Colonic mucosa (tissue), 4 donors: ENCODE results near the gene REV3L. TPM values are rescaled to one million over a fixed set of nuclear protein-coding genes. Genes with fewer than 3 reads are reported as not detected.

Experiments used
- DNase-seq: peaks from one replicate; pipeline ENCODE4 v3.0.0-alpha.2; 2020
- H3K27ac ChIP-seq: fragments of 200-600 bp; one replicate; pipeline ENCODE4 v1.8.0; 2021
- H3K27me3 ChIP-seq: fragments of 200-600 bp; one replicate; pipeline ENCODE4 v1.8.0; 2021
- H3K36me3 ChIP-seq: fragments of 200-600 bp; one replicate; pipeline ENCODE4 v1.8.0; 2021
- H3K4me1 ChIP-seq: fragments of 200-600 bp; one replicate; pipeline ENCODE4 v1.8.0; 2021; ENCODE audit warnings: mild to moderate bottlenecking
- H3K4me3 ChIP-seq: fragments of 200-600 bp; one replicate; pipeline ENCODE4 v1.8.0; 2021
- H3K9ac ChIP-seq, 2 donors: one replicate each; pipeline ENCODE4 v1.7.0; 2013; ENCODE audit warnings: control low read depth in 2 of 2, low read depth in 2 of 2, low read length in 2 of 2
- H3K9me3 ChIP-seq: fragments of 200-600 bp; one replicate; pipeline ENCODE4 v1.8.0; 2021
- intact Hi-C: fragments of 100-400 bp; cut with DNase I; formaldehyde crosslinking; loops from one replicate; pipeline ENCODE4 v1.14.1; 2022
- total RNA-seq, 2 donors: library from RNA; stranded (reverse); fragmentation: NEBNext Ultra II Directional in 1 of 2; extraction: Animal tissue kit (Norgen Biotek cat#: 25700) in 1 of 2; gene quantifications; one replicate each; pipeline ENCODE4 v1.2.1, GENCODE V29; 2021
- TF ChIP-seq, protein P1 (sequence below): fragments of 200-600 bp; IDR thresholded peaks from one replicate; pipeline ENCODE4 v1.8.0; 2022; ENCODE audit warnings: antibody characterized with exemption, mild to moderate bottlenecking
- donor health status: healthy.
- donor health status: DM: no; HTN: no; CAD: no.
- donor health status: DM: no; HTN: no; CAD: no.

The REV3L gene
- total RNA-seq, 2 donors from 2014 or later = 16.7 to 20.8 TPM

DNA sequence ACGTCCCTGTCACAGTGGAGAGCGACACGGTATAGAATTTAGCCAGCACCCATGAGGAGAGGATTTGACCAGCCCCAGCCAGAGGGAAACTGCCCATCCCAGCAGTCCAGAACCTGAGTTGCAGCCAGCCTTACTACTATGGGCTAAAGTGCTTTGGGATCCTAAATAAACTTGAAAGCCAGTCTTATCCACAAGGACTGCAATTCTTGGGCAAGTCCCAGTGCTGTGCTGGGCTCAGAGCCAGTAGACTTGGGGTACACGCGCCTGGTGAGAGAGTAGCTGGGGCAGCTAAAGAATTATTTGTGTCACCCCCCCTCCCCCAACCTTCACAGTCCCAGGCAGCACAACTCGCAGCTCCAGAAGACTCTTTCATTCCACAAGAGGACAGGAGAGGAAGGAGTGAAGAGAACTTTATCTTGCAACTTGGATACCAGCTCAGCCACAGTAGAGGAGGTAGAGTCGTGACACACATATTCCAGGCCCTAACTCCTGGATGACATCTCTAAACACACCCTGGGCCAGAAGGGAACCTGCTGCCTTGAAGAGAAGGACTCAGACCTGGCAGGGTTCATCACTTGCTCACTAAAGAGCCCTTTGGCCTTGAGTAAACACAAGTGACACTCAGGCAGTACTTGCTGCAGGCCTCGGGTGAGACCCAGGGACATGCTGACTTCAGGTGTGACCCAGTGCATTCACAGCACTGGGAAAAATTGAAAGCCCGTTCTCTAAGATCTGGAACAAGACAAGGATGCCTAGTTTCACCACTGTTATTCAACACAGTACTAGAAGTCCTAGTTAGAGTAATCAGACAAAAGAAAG lies 100.3 kb downstream of the REV3L start:
- H3K36me3 ChIP-seq = no peaks in the 10 kb centered on the region
- no peak for DNase-seq

DNA sequence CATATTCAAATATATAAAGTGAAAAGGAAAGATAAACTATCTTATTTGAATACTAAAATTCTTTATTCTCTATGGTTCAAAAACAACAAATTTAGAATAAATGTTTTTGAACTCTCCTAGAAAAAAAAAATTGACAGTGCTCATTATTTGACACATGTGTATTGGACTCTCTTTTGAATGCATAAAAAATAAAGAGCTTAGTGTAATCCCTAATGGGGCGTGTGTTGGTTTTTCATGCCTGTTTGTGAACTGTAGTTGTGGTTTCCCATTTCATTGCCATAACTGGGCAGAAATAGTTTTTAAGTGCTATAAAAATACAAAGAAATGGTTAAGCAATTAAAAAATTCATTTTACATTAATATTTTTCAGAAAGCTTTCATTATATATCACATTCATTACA lies 101.3 kb downstream of the REV3L start:
- Histone ChIP-seq H3K36me3 (no peaks in the 10 kb centered on the region), H3K27ac (no peak overlapping the region), H3K27me3 (no peaks in the 10 kb centered on the region), H3K9ac (no peak overlapping the region), H3K9me3 (no peaks in the 10 kb centered on the region), H3K4me3 (no peak overlapping the region), H3K4me1 (no peaks in the 10 kb centered on the region)
- no peak for DNase-seq
- TF ChIP-seq, protein P1, sequence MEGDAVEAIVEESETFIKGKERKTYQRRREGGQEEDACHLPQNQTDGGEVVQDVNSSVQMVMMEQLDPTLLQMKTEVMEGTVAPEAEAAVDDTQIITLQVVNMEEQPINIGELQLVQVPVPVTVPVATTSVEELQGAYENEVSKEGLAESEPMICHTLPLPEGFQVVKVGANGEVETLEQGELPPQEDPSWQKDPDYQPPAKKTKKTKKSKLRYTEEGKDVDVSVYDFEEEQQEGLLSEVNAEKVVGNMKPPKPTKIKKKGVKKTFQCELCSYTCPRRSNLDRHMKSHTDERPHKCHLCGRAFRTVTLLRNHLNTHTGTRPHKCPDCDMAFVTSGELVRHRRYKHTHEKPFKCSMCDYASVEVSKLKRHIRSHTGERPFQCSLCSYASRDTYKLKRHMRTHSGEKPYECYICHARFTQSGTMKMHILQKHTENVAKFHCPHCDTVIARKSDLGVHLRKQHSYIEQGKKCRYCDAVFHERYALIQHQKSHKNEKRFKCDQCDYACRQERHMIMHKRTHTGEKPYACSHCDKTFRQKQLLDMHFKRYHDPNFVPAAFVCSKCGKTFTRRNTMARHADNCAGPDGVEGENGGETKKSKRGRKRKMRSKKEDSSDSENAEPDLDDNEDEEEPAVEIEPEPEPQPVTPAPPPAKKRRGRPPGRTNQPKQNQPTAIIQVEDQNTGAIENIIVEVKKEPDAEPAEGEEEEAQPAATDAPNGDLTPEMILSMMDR = no peak
- intact Hi-C loops = no loop called here

More for the DNA sequence above, 100.3 kb downstream of the REV3L start:
- intact Hi-C loops = no loop called here
- H3K9ac ChIP-seq = no peak overlapping the region
- no peaks in the 10 kb centered on the region for H3K27me3 ChIP-seq
- TF ChIP-seq, protein P1 = no peak
- no peaks in the 10 kb centered on the region for H3K4me1 ChIP-seq
- H3K4me3 ChIP-seq = no peak overlapping the region
- no peaks in the 10 kb centered on the region for H3K9me3 ChIP-seq
- no peak overlapping the region for H3K27ac ChIP-seq

DNA sequence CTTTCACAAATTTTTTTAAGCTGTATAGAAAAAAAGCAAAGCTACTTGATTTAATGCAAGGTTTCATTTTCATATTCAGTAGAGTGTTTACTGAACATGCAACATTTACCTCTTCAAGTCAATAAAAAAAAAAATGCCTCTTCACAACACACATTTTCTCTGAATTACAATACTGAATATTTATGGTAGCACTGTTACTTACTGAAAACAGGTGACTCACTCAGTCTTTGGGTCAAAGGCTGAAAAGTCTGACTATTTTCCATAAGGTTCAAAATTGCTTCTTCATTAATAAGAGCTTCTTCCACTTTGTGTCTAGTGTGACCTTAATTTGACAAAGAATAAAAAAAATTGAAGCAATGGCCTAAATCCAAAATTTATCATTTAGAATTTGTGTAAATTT lies 101.9 kb downstream of the REV3L start:
- no peaks in the 10 kb centered on the region for H3K4me1 ChIP-seq
- no peak for DNase-seq
- no peaks in the 10 kb centered on the region for H3K27me3 ChIP-seq
- no peak overlapping the region for H3K4me3 ChIP-seq
- H3K9ac ChIP-seq = no peak overlapping the region
- intact Hi-C loops = no loop called here
- no peaks in the 10 kb centered on the region for H3K9me3 ChIP-seq
- no peaks in the 10 kb centered on the region for H3K36me3 ChIP-seq
- H3K27ac ChIP-seq = no peak overlapping the region
- TF ChIP-seq, protein P1 = no peak

DNA sequence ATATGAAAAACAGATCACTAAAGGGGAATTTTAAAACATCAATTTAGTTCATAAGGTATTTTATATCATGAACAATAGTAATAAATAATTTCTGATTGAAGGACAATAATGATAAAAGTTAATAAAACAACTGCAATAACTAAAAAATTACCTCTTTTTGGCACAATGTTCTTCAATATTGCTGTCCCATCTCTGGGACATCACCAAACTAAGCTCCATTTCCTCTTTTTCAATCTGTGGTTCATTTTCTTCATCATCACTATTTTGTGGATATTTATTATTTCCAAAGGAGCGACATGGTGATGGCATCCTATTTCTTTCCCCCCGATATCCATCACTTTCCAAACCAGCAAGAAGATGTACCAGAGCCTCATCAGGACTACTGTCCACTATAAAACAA lies 103.2 kb downstream of the REV3L start:
- no peaks in the 10 kb centered on the region for H3K9me3 ChIP-seq
- DNase-seq = no peak
- H3K36me3 ChIP-seq = no peaks in the 10 kb centered on the region
- intact Hi-C loops = no loop called here
- H3K27me3 ChIP-seq = no peaks in the 10 kb centered on the region
- TF ChIP-seq, protein P1 = no peak
- no peak overlapping the region for H3K4me3 ChIP-seq
- H3K9ac ChIP-seq = no peak overlapping the region
- H3K27ac ChIP-seq = no peak overlapping the region
- H3K4me1 ChIP-seq = no peaks in the 10 kb centered on the region

DNA sequence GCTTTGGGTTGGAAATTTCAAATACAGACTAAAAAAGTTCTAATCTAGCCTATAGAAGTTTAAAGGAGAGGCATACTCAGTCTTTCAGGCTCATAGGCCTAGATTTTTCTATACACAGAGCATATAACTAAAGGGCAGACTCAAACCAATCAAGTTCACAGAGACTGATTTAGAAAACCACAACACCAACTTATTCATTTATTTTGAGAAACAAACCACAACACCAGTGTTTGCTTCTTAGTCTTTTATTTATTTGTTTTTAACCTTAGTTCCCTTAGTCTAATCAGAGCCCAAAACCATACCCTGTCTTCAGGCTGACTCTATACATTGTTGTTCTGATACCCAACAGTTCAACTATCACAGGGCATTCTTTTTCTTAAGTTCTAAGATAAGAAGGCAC lies 103.7 kb downstream of the REV3L start:
- TF ChIP-seq, protein P1 = no peak
- DNase-seq = no peak
- H3K4me1 ChIP-seq = no peaks in the 10 kb centered on the region
- H3K27me3 ChIP-seq = no peaks in the 10 kb centered on the region
- H3K27ac ChIP-seq = no peak overlapping the region
- intact Hi-C loops = no loop called here
- H3K4me3 ChIP-seq = no peak overlapping the region
- H3K9me3 ChIP-seq = no peaks in the 10 kb centered on the region
- no peak overlapping the region for H3K9ac ChIP-seq
- H3K36me3 ChIP-seq = no peaks in the 10 kb centered on the region
